Liver (tissue), 9 donors: ENCODE data around the gene TANC1. TPM values are rescaled to one million over a fixed set of nuclear protein-coding genes. Genes with fewer than 3 reads are reported as not detected.

ENCODE experiments used
- DNase-seq: peaks from one replicate; pipeline ENCODE4 v3.0.0-alpha.2; 2017; ENCODE audit warnings: low spot score
- H3K27ac ChIP-seq, 2 donors: one replicate each; pipeline ENCODE4 v1.7.0; 2013; ENCODE audit warnings: inconsistent platforms in 2 of 2, low read length in 2 of 2, control low read depth in 1 of 2, low read depth in 1 of 2, mild to moderate bottlenecking in 1 of 2
- H3K27me3 ChIP-seq, 4 donors: one replicate each; pipeline versions ENCODE4 v1.6.1 to v1.7.0; 2013; ENCODE audit warnings: low read length in 3 of 4, inconsistent platforms in 1 of 4, mild to moderate bottlenecking in 1 of 4, moderate library complexity in 1 of 4; ENCODE audit not compliant: control insufficient read depth in 4 of 4, insufficient read depth in 4 of 4
- H3K36me3 ChIP-seq, 4 donors: one replicate each; pipeline versions ENCODE4 v1.6.1 to v1.7.0; 2013; ENCODE audit warnings: low read length in 3 of 4, mild to moderate bottlenecking in 3 of 4, low read depth in 1 of 4, moderate library complexity in 1 of 4; ENCODE audit not compliant: control insufficient read depth in 4 of 4, insufficient read depth in 3 of 4
- H3K4me1 ChIP-seq, 4 donors: one replicate each; pipeline versions ENCODE4 v1.6.1 to v1.7.0; 2013; ENCODE audit warnings: low read length in 3 of 4, mild to moderate bottlenecking in 3 of 4, moderate library complexity in 1 of 4; ENCODE audit not compliant: control insufficient read depth in 4 of 4, insufficient read depth in 4 of 4
- H3K4me3 ChIP-seq, 3 donors: one replicate each; pipeline versions ENCODE4 v1.6.1 to v1.7.0; 2013; ENCODE audit warnings: low read length in 3 of 3, control low read depth in 1 of 3, low read depth in 1 of 3, mild to moderate bottlenecking in 1 of 3
- H3K9ac ChIP-seq, 2 donors: one replicate each; pipeline ENCODE4 v1.7.0; 2013; ENCODE audit warnings: low read length in 2 of 2, mild to moderate bottlenecking in 2 of 2, moderate library complexity in 2 of 2, control low read depth in 1 of 2, low read depth in 1 of 2
- H3K9me3 ChIP-seq, 4 donors: one replicate each; pipeline versions ENCODE4 v1.6.1 to v1.7.0; 2013; ENCODE audit warnings: low read length in 3 of 4; ENCODE audit not compliant: control insufficient read depth in 4 of 4
- CTCF ChIP-seq: fragments of 150-350 bp; IDR thresholded peaks from 2 replicates; pipeline ENCODE4 v1.5.1; 2017; ENCODE audit warnings: improper control_type of control experiment, low read depth, low read length; ENCODE audit not compliant: missing input control
- EGR1 ChIP-seq, 2 donors: IDR thresholded peaks; 2 replicates each; pipeline ENCODE4 v1.6.1; 2016 to 2018; ENCODE audit warnings: antibody characterized with exemption in 2 of 2, low read depth in 2 of 2
- FOXA1 ChIP-seq: IDR thresholded peaks from 2 replicates; pipeline ENCODE4 v1.6.1; 2016; ENCODE audit warnings: antibody characterized with exemption
- FOXA2 ChIP-seq: IDR thresholded peaks from 2 replicates; pipeline ENCODE4 v1.6.1; 2016; ENCODE audit warnings: antibody characterized with exemption
- GABPA ChIP-seq, 2 donors: IDR thresholded peaks in 1 of 2; conservative IDR thresholded peaks in 1 of 2; 2 replicates each; pipeline ENCODE4 v1.6.1; 2016; ENCODE audit warnings: antibody characterized with exemption in 2 of 2, mild to moderate bottlenecking in 1 of 2, moderate library complexity in 1 of 2
- HNF4A ChIP-seq, 2 donors: conservative IDR thresholded peaks; 2 replicates each; pipeline ENCODE4 v1.6.1; 2016; ENCODE audit warnings: antibody characterized with exemption in 2 of 2, mild to moderate bottlenecking in 2 of 2
- HNF4G ChIP-seq: IDR thresholded peaks from 2 replicates; pipeline ENCODE4 v1.6.1; 2016; ENCODE audit warnings: antibody characterized with exemption
- JUND ChIP-seq, 2 donors: IDR thresholded peaks; 2 replicates each; pipeline ENCODE4 v1.6.1; 2016; ENCODE audit warnings: antibody characterized with exemption in 2 of 2
- NR2F2 ChIP-seq: IDR thresholded peaks from 2 replicates; pipeline ENCODE4 v1.6.1; 2016; ENCODE audit warnings: antibody characterized with exemption
- RAD21 ChIP-seq, 2 donors: IDR thresholded peaks; 2 replicates each; pipeline ENCODE4 v1.6.1; 2016; ENCODE audit warnings: antibody characterized with exemption in 2 of 2, mild to moderate bottlenecking in 2 of 2
- REST ChIP-seq: IDR thresholded peaks from 2 replicates; pipeline ENCODE4 v1.6.1; 2016; ENCODE audit warnings: antibody characterized with exemption, mild to moderate bottlenecking
- RXRA ChIP-seq, 2 donors: IDR thresholded peaks; 2 replicates each; pipeline ENCODE4 v1.6.1; 2017 to 2018; ENCODE audit warnings: antibody characterized with exemption in 2 of 2, mild to moderate bottlenecking in 1 of 2
- SP1 ChIP-seq: IDR thresholded peaks from 2 replicates; pipeline ENCODE4 v1.6.1; 2018; ENCODE audit warnings: antibody characterized with exemption, mild to moderate bottlenecking
- TAF1 ChIP-seq: conservative IDR thresholded peaks from 2 replicates; pipeline ENCODE4 v1.6.1; 2016; ENCODE audit warnings: antibody characterized with exemption, mild to moderate bottlenecking
- YY1 ChIP-seq: IDR thresholded peaks from 2 replicates; pipeline ENCODE4 v1.6.1; 2016; ENCODE audit warnings: antibody characterized with exemption, mild to moderate bottlenecking
- WGBS: extraction: QIAGEN DNeasy Blood & Tissue Kit; methylation state at CpG from one replicate; pipeline ENCODE4 v1.1.7; 2013; 5-methylcytosine and 5-hydroxymethylcytosine counted together
- polyA plus RNA-seq, 2 donors: library from polyadenylated mRNA; stranded (reverse) in 1 of 2; unstranded in 1 of 2; fragments of 200-250 nt in 1 of 2; fragments of >200 nt in 1 of 2; fragmentation: Nextera tagmentation in 1 of 2; extraction: Ambion mirVana in 1 of 2; gene quantifications; one replicate each; pipeline versions ENCODE4 v1.2.1 to v1.2.3, GENCODE V29; 2013 to 2015
- total RNA-seq, 2 donors: library from RNA; depleted of rRNA; stranded (reverse); fragments of >200 nt; gene quantifications; one replicate each; pipeline ENCODE4 v1.2.3, GENCODE V29; 2014
- TF ChIP-seq, protein P1 (sequence below): IDR thresholded peaks from 2 replicates; pipeline ENCODE4 v1.6.1; 2016; ENCODE audit warnings: antibody characterized with exemption
- TF ChIP-seq, protein P2 (sequence below): IDR thresholded peaks from 2 replicates; pipeline ENCODE4 v1.6.1; 2016; ENCODE audit warnings: antibody characterized with exemption
- TF ChIP-seq, protein P3 (sequence below): IDR thresholded peaks from 2 replicates; pipeline ENCODE4 v1.6.1; 2016; ENCODE audit warnings: antibody characterized with exemption
- donor health status: healthy.
- donor health status: healthy.
- donor health status: healthy.
- donor health status: healthy.
- donor health status: healthy.

The TANC1 gene
- total and polyA plus RNA-seq, 4 donors = 3.7 to 17.7 (median 5.2) TPM

DNA sequence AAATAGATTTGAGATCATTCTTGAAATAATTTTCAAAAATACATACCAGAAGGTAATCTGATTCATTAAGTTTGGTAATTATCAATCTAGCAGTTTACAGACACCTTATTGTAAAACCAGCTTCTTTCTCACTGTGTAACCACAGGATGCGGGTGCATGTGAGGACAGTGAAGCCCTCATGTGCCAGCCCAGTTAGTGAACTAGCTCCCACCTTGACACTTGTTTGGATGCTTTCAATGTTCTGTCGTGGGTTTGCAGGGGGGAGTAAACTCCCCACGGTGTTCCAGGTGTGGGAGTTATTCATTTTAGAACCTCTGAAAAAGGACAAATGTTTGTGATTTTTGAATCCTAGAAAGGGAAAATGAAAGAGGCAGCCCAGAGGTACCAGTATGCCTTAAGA lies 259.0 kb downstream of the TANC1 start:
- WGBS = 60% methylated on average over 3 of the region's 3 CpGs
- H3K9ac ChIP-seq = no peak overlapping the region
- no peaks in the 10 kb centered on the region for H3K4me1 ChIP-seq
- H3K9me3 ChIP-seq = no peaks in the 10 kb centered on the region
- no peak overlapping the region for H3K4me3 ChIP-seq
- no peak overlapping the region for H3K27ac ChIP-seq
- no peak for DNase-seq
- no peak for TF ChIP-seq EGR1 (IDR thresholded peaks at IDR 0.05; ENCODE audit: low read depth in 2 of 2)
- no peak for TF ChIP-seq GABPA (IDR thresholded peaks at IDR 0.05 in 1 of 2, conservative IDR thresholded peaks at IDR 0.05 in 1 of 2)
- no peak for TF ChIP-seq REST
- no peak for TF ChIP-seq YY1
- TF ChIP-seq, protein P1, sequence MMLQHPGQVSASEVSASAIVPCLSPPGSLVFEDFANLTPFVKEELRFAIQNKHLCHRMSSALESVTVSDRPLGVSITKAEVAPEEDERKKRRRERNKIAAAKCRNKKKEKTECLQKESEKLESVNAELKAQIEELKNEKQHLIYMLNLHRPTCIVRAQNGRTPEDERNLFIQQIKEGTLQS = no peak
- TF ChIP-seq CTCF = no peak
- TF ChIP-seq NR2F2 = no peak
- TF ChIP-seq, protein P2, sequence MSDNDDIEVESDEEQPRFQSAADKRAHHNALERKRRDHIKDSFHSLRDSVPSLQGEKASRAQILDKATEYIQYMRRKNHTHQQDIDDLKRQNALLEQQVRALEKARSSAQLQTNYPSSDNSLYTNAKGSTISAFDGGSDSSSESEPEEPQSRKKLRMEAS = no peak
- TF ChIP-seq SP1 = no peak
- TF ChIP-seq JUND (IDR thresholded peaks at IDR 0.05) = no peak
- no peak for TF ChIP-seq HNF4G
- TF ChIP-seq RAD21 (IDR thresholded peaks at IDR 0.05) = no peak
- TF ChIP-seq, protein P3, sequence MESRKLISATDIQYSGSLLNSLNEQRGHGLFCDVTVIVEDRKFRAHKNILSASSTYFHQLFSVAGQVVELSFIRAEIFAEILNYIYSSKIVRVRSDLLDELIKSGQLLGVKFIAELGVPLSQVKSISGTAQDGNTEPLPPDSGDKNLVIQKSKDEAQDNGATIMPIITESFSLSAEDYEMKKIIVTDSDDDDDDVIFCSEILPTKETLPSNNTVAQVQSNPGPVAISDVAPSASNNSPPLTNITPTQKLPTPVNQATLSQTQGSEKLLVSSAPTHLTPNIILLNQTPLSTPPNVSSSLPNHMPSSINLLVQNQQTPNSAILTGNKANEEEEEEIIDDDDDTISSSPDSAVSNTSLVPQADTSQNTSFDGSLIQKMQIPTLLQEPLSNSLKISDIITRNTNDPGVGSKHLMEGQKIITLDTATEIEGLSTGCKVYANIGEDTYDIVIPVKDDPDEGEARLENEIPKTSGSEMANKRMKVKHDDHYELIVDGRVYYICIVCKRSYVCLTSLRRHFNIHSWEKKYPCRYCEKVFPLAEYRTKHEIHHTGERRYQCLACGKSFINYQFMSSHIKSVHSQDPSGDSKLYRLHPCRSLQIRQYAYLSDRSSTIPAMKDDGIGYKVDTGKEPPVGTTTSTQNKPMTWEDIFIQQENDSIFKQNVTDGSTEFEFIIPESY = no peak
- no peak for TF ChIP-seq TAF1
- no peak for TF ChIP-seq FOXA1
- no peak for TF ChIP-seq FOXA2
- no peak for TF ChIP-seq HNF4A (conservative IDR thresholded peaks at IDR 0.05)
- no peak for TF ChIP-seq RXRA (IDR thresholded peaks at IDR 0.05)
- H3K36me3 ChIP-seq = peaks cover 15 to 26% (median 23%) of the 10 kb centered on the region in 4 donors
- H3K27me3 ChIP-seq = no peaks in the 10 kb centered on the region
